BLaER1 (cell line): ENCODE measurements around the gene ARHGAP45.

Experiments used
- H3K27ac ChIP-seq: shearing (Covaris generic); formaldehyde crosslinking; 2 replicates; pipeline ENCODE4 v1.8.1; 2022
- H3K27me3 ChIP-seq: shearing (Covaris generic); formaldehyde crosslinking; 2 replicates; pipeline ENCODE4 v1.8.1; 2022
- H3K36me3 ChIP-seq: shearing (Covaris generic); formaldehyde crosslinking; 2 replicates; pipeline ENCODE4 v1.8.1; 2022
- H3K4me1 ChIP-seq: shearing (Covaris generic); formaldehyde crosslinking; 2 replicates; pipeline ENCODE4 v1.8.1; 2022
- H3K4me2 ChIP-seq: shearing (Covaris generic); formaldehyde crosslinking; 2 replicates; pipeline ENCODE4 v1.8.1; 2022
- H3K4me3 ChIP-seq: shearing (Covaris generic); formaldehyde crosslinking; 2 replicates; pipeline ENCODE4 v1.8.1; 2022
- H3K9ac ChIP-seq: shearing (Covaris generic); formaldehyde crosslinking; 2 replicates; pipeline ENCODE4 v1.8.1; 2022
- H3K9me3 ChIP-seq: shearing (Covaris generic); formaldehyde crosslinking; 2 replicates; pipeline ENCODE4 v1.8.1; 2022
- H4K20me1 ChIP-seq: shearing (Covaris generic); formaldehyde crosslinking; 2 replicates; pipeline ENCODE4 v1.8.1; 2022
- Cebpa-rat ChIP-seq: shearing (Covaris generic); IDR thresholded peaks from 2 replicates; pipeline ENCODE4 v1.8.1; 2022

The ARHGAP45 gene

GRCh38 chr19:1076951-1077350, 10.0 kb downstream of the ARHGAP45 start:
- Histone ChIP-seq H3K9ac (no peak overlapping the region), H3K27me3 (no peaks in the 10 kb centered on the region), H3K4me3 (no peak overlapping the region; the same call in 1 of the 2 replicates), H3K9me3 (no peaks in the 10 kb centered on the region), H3K27ac (0 out of 2 replicates have a peak overlapping the region, but pooled peaks have one; percentile 13), H3K4me1 (peaks cover 59% of the 10 kb centered on the region), H3K36me3 (peaks cover 88% of the 10 kb centered on the region), H4K20me1 (peaks cover 91% of the 10 kb centered on the region), H3K4me2 (peak overlapping the region; percentile 83)
- TF ChIP-seq Cebpa-rat, result no peak

- no peak overlapping the region for H3K4me3 ChIP-seq
- no peak overlapping the region for H3K4me2 ChIP-seq
- H3K9ac ChIP-seq, result no peak overlapping the region
- H3K9me3 ChIP-seq, result no peaks in the 10 kb centered on the region
- TF ChIP-seq Cebpa-rat, result no peak
- peaks cover 91% of the 10 kb centered on the region for H4K20me1 ChIP-seq
- H3K27ac ChIP-seq, result no peak overlapping the region
- H3K27me3 ChIP-seq, result no peaks in the 10 kb centered on the region
- peaks cover 46% of the 10 kb centered on the region for H3K4me1 ChIP-seq
- H3K36me3 ChIP-seq, result peaks cover 87% of the 10 kb centered on the region
Observed at GRCh38 chr19:1079566-1080111, 12.7 kb downstream of the ARHGAP45 start.

- no peak overlapping the region for H3K9ac ChIP-seq
- peaks cover 89% of the 10 kb centered on the region for H3K36me3 ChIP-seq
- H3K9me3 ChIP-seq, result no peaks in the 10 kb centered on the region
- no peak overlapping the region for H3K4me3 ChIP-seq
- H3K27me3 ChIP-seq, result no peaks in the 10 kb centered on the region
- TF ChIP-seq Cebpa-rat, result no peak
- peaks cover 38% of the 10 kb centered on the region for H3K4me1 ChIP-seq
- H3K27ac ChIP-seq, result no peak overlapping the region
- H4K20me1 ChIP-seq, result peaks cover 92% of the 10 kb centered on the region
- H3K4me2 ChIP-seq, result no peak overlapping the region
Observed at GRCh38 chr19:1080360-1081161, 13.6 kb downstream of the ARHGAP45 start.

- no peak overlapping the region for H3K4me3 ChIP-seq
- H3K27ac ChIP-seq, result no peak overlapping the region
- no peak overlapping the region for H3K9ac ChIP-seq
- peaks cover 89% of the 10 kb centered on the region for H3K36me3 ChIP-seq
- H3K27me3 ChIP-seq, result no peaks in the 10 kb centered on the region
- peaks cover 36% of the 10 kb centered on the region for H3K4me1 ChIP-seq
- no peaks in the 10 kb centered on the region for H3K9me3 ChIP-seq
- peaks cover 92% of the 10 kb centered on the region for H4K20me1 ChIP-seq
- no peak overlapping the region for H3K4me2 ChIP-seq
- TF ChIP-seq Cebpa-rat, result no peak
Observed at GRCh38 chr19:1081301-1082164, 14.6 kb downstream of the ARHGAP45 start.

DNA sequence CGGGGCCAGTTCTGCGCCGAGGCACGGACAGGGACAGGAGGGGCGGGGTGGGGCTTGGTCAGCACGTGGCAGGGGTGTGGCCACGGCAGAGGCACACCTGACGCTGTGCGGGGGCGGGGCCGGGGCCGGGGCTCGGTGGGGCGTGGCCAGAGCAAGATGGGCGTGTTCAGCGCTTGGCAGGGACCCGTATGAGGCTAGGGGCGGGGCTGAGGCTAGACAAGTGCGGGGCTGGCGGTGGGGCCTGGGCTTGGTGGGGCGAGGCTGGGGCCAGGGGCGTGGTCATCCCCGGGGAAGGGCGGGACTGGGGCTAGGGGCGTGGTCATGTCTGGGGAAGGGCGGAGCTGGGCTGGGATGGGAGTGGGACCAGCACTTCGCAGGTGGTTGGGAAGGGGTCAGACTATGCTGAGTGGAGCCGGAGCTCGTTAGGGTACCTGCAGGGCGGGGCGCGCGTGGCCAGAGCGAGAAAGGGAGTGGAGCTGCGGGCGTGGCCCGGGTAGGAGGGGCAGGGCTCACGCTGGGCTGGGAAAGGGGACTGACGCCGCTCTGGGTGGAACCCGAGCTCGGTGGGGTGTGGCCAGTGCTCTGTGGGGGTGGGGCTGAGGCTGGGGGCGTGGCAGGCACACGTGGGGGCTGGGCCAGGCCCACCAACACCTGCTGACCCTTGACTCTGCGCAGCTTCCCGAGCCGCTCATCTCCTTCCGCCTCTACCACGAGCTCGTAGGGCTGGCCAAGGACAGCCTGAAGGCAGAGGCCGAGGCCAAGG, 15.4 kb downstream of the ARHGAP45 start:
- H3K9ac ChIP-seq, result no peak overlapping the region
- no peaks in the 10 kb centered on the region for H3K27me3 ChIP-seq
- no peak overlapping the region for H3K4me3 ChIP-seq
- no peak for TF ChIP-seq Cebpa-rat
- H3K27ac ChIP-seq, result no peak overlapping the region
- H3K4me2 ChIP-seq, result no peak overlapping the region
- H3K4me1 ChIP-seq, result peaks cover 36% of the 10 kb centered on the region
- H3K9me3 ChIP-seq, result no peaks in the 10 kb centered on the region
- peaks cover 92% of the 10 kb centered on the region for H4K20me1 ChIP-seq
- H3K36me3 ChIP-seq, result peaks cover 95% of the 10 kb centered on the region

DNA sequence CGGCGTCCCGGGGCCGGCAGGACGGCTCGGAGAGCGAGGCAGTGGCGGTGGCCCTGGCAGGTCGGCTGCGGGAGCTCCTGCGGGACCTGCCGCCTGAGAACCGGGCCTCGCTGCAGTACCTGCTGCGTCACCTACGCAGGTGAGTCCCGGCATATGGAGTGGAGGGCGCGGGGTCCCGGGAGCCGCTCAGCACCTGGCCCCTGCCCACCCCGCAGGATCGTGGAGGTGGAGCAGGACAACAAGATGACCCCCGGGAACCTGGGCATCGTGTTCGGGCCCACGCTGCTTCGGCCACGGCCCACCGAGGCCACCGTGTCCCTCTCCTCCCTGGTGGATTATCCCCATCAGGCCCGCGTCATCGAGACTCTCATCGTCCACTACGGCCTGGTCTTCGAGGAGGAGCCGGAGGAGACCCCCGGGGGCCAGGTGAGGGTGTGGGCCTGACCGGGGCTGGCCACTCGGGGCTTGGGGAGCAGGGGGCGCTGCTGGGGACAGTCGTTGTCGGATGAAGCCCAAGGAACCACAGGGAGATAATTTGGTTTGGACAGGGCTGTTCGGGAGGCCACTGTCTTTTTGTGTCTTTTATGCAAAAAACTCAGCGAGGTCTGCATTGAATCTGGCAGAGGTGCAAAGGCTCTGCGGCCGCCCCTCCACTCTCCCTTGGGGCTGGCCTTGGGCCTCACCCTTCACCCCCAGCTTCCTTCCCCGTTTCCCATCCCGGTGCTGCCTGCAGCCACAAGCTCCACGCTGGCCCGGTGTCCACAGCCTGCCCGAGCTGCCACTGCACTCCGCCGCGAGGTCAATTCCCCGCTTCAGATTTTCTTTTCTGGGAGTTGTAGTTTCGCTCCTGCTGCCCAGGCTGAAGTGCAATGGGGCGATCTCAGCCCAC, 16.2 kb downstream of the ARHGAP45 start:
- no peak for TF ChIP-seq Cebpa-rat
- peaks cover 36% of the 10 kb centered on the region for H3K4me1 ChIP-seq
- no peak overlapping the region for H3K27ac ChIP-seq
- H3K9ac ChIP-seq, result no peak overlapping the region
- H3K4me2 ChIP-seq, result no peak overlapping the region
- H3K4me3 ChIP-seq, result no peak overlapping the region
- H3K36me3 ChIP-seq, result peaks cover 90% of the 10 kb centered on the region
- peaks cover 92% of the 10 kb centered on the region for H4K20me1 ChIP-seq
- H3K9me3 ChIP-seq, result no peaks in the 10 kb centered on the region
- H3K27me3 ChIP-seq, result no peaks in the 10 kb centered on the region

- no peak overlapping the region for H3K4me2 ChIP-seq
- peaks cover 47% of the 10 kb centered on the region for H3K4me1 ChIP-seq
- no peak overlapping the region for H3K27ac ChIP-seq
- TF ChIP-seq Cebpa-rat, result no peak
- no peak overlapping the region for H3K9ac ChIP-seq
- H3K36me3 ChIP-seq, result peaks cover 91% of the 10 kb centered on the region
- H3K9me3 ChIP-seq, result no peaks in the 10 kb centered on the region
- H3K27me3 ChIP-seq, result no peaks in the 10 kb centered on the region
- H3K4me3 ChIP-seq, result no peak overlapping the region
- peaks cover 98% of the 10 kb centered on the region for H4K20me1 ChIP-seq
Observed at GRCh38 chr19:1084024-1084868, 17.3 kb downstream of the ARHGAP45 start.

DNA sequence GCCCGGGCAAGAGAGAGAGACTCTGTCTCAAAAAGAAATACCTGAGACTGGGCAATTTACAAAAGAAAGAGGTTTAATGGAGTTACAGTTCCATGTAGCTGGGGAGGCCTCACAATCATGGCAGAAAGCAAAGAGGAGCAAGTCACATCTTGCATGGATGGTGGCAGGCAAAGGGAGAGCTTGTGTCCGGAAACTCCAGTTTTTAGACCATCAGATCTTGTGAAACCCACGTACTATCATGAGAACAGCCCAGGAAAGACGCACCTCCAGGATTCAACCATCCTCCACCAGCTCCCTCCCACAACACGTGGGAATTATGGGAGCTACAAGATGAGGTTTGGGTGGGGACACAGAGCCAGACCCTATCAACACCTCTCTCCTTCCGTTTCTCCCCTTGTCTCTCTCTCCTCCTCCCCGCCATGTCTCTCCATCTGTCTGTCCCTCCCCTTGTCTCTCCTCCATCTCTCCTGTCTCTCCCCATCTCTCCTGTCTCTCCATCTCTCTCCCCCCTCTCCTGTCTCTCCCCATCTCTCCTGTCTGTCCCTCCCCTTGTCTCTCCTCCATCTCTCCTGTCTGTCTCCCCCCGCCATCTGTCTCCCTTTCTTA, 18.2 kb downstream of the ARHGAP45 start:
- no peak overlapping the region for H3K4me2 ChIP-seq
- no peak overlapping the region for H3K9ac ChIP-seq
- H3K27me3 ChIP-seq, result no peaks in the 10 kb centered on the region
- peaks cover 93% of the 10 kb centered on the region for H4K20me1 ChIP-seq
- peaks cover 87% of the 10 kb centered on the region for H3K36me3 ChIP-seq
- no peak overlapping the region for H3K27ac ChIP-seq
- no peak for TF ChIP-seq Cebpa-rat
- H3K4me3 ChIP-seq, result no peak overlapping the region
- H3K9me3 ChIP-seq, result no peaks in the 10 kb centered on the region
- H3K4me1 ChIP-seq, result peaks cover 51% of the 10 kb centered on the region
